Loucy (cell line): ENCODE results near the gene DYNC1I2.

Experiments
- H2AFZ ChIP-seq: fragments of 200-600 bp; sonication (generic); 2 replicates; pipeline ENCODE4 v1.6.0; 2016; ENCODE audit warnings: antibody characterized with exemption, mild to moderate bottlenecking, low read length, moderate library complexity
- H3F3A ChIP-seq: fragments of 200-600 bp; 2 replicates; pipeline ENCODE4 v1.6.0; 2016; ENCODE audit warnings: antibody characterized with exemption, low read depth, mild to moderate bottlenecking
- H3K27me3 ChIP-seq: fragments of 200-600 bp; sonication (generic); 2 replicates; pipeline ENCODE4 v1.6.1; 2014; ENCODE audit warnings: low read length, mild to moderate bottlenecking; ENCODE audit not compliant: insufficient read depth, poor library complexity, severe bottlenecking
- H3K36me3 ChIP-seq: fragments of 200-600 bp; sonication (generic); 2 replicates; pipeline ENCODE4 v1.6.1; 2016; ENCODE audit warnings: low read length; ENCODE audit not compliant: insufficient read depth
- H3K4me1 ChIP-seq: fragments of 200-600 bp; sonication (generic); 2 replicates; pipeline ENCODE4 v1.5.1; 2014; ENCODE audit warnings: low read length, mild to moderate bottlenecking; ENCODE audit not compliant: insufficient read depth, poor library complexity, severe bottlenecking
- H3K4me2 ChIP-seq: fragments of 200-600 bp; sonication (generic); 2 replicates; pipeline ENCODE4 v1.6.0; 2014; ENCODE audit warnings: antibody characterized with exemption, low read length, low read depth, mild to moderate bottlenecking; ENCODE audit not compliant: poor library complexity, severe bottlenecking
- H3K4me3 ChIP-seq: fragments of 200-600 bp; sonication (generic); 2 replicates; pipeline ENCODE4 v1.5.1; 2014; ENCODE audit warnings: low read length, mild to moderate bottlenecking, mixed read lengths; ENCODE audit not compliant: poor library complexity, severe bottlenecking
- H3K79me2 ChIP-seq: fragments of 200-600 bp; sonication (generic); 2 replicates; pipeline ENCODE4 v1.6.1; 2014; ENCODE audit warnings: low read length; ENCODE audit not compliant: insufficient read depth
- H3K9ac ChIP-seq: fragments of 200-600 bp; sonication (generic); 2 replicates; pipeline ENCODE4 v1.6.0; 2014; ENCODE audit warnings: mild to moderate bottlenecking, low read depth, low read length, moderate library complexity; ENCODE audit not compliant: poor library complexity, severe bottlenecking
- H3K9me2 ChIP-seq: fragments of 200-600 bp; sonication (generic); replicated peaks from 2 replicates; pipeline ENCODE4 v1.6.1; 2016; ENCODE audit warnings: low read depth, low read length, mixed read lengths
- H3K9me3 ChIP-seq: fragments of 200-600 bp; sonication (generic); 2 replicates; pipeline ENCODE4 v1.6.1; 2014; ENCODE audit warnings: mild to moderate bottlenecking, antibody characterized with exemption, low read length, low read depth; ENCODE audit not compliant: insufficient read depth
- H4K20me1 ChIP-seq: fragments of 200-600 bp; sonication (generic); 2 replicates; pipeline ENCODE4 v1.6.0; 2014; ENCODE audit warnings: antibody characterized with exemption, low read length, mild to moderate bottlenecking; ENCODE audit not compliant: insufficient read depth, poor library complexity, severe bottlenecking
- CTCF ChIP-seq: fragments of 200-600 bp; sonication (generic); conservative IDR thresholded peaks from 2 replicates; pipeline ENCODE4 v1.5.1; 2014; ENCODE audit warnings: mild to moderate bottlenecking, antibody characterized with exemption, low read length
- EZH2phosphoT487 ChIP-seq: fragments of 200-600 bp; IDR thresholded peaks from 2 replicates; pipeline ENCODE4 v1.6.1; 2018; ENCODE audit warnings: antibody characterized with exemption, mild to moderate bottlenecking, moderate library complexity, borderline replicate concordance

The DYNC1I2 gene

GRCh38 chr2:171745141-171745540 is 57.9 kb downstream of the DYNC1I2 start:
- H3K79me2 ChIP-seq = no peaks in the 10 kb centered on the region
- H3K9me3 ChIP-seq = no peaks in the 10 kb centered on the region
- peak overlapping the region; percentile 22 for H3K4me2 ChIP-seq
- H3K9me2 ChIP-seq = no peaks in the 10 kb centered on the region
- no peak overlapping the region for H2AFZ ChIP-seq
- TF ChIP-seq CTCF (no peak), EZH2phosphoT487 (no peak)
- H3K36me3 ChIP-seq = peaks cover 51% of the 10 kb centered on the region; the same call in 1 of the 2 replicates
- no peak overlapping the region for H3K9ac ChIP-seq
- peaks cover 11% of the 10 kb centered on the region for H4K20me1 ChIP-seq
- H3K4me1 ChIP-seq = peaks cover 13% of the 10 kb centered on the region
- no peak overlapping the region for H3K4me3 ChIP-seq
- peaks cover 3% of the 10 kb centered on the region; the same call in 1 of the 2 replicates for H3F3A ChIP-seq
- no peaks in the 10 kb centered on the region for H3K27me3 ChIP-seq

GRCh38 chr2:171745806-171746205 is 58.5 kb downstream of the DYNC1I2 start:
- Histone ChIP-seq H3K79me2 (no peaks in the 10 kb centered on the region), H3K4me2 (peak overlapping the region; percentile 22), H3K4me3 (no peak overlapping the region), H3K9me3 (no peaks in the 10 kb centered on the region), H3F3A (peaks cover 3% of the 10 kb centered on the region; the same call in 1 of the 2 replicates), H3K27me3 (no peaks in the 10 kb centered on the region), H3K4me1 (peaks cover 13% of the 10 kb centered on the region), H3K9ac (no peak overlapping the region), H2AFZ (no peak overlapping the region), H3K9me2 (no peaks in the 10 kb centered on the region), H3K36me3 (peaks cover 52% of the 10 kb centered on the region; the same call in 1 of the 2 replicates), H4K20me1 (peaks cover 11% of the 10 kb centered on the region)
- TF ChIP-seq CTCF (no peak), EZH2phosphoT487 (peak; percentile 53; the same call in 1 of the 2 replicates)

- TF ChIP-seq EZH2phosphoT487 = no peak
- TF ChIP-seq CTCF = no peak
- H3K36me3 ChIP-seq = peaks cover 57% of the 10 kb centered on the region; the same call in 1 of the 2 replicates
- no peak overlapping the region for H3K9ac ChIP-seq
- no peaks in the 10 kb centered on the region for H3K27me3 ChIP-seq
- H3K79me2 ChIP-seq = no peaks in the 10 kb centered on the region
- H4K20me1 ChIP-seq = peaks cover 11% of the 10 kb centered on the region
- H3K4me2 ChIP-seq = no peak overlapping the region
- peaks cover 3% of the 10 kb centered on the region; the same call in 1 of the 2 replicates for H3F3A ChIP-seq
- H3K4me1 ChIP-seq = peaks cover 13% of the 10 kb centered on the region
- no peak overlapping the region for H2AFZ ChIP-seq
- no peak overlapping the region for H3K4me3 ChIP-seq
- no peaks in the 10 kb centered on the region for H3K9me3 ChIP-seq
- H3K9me2 ChIP-seq = no peaks in the 10 kb centered on the region
Observed at GRCh38 chr2:171747371-171747770, 60.1 kb downstream of the DYNC1I2 start.
